Right renal pelvis (tissue), 4 donors: ENCODE measurements around the gene STX5. TPM values are rescaled to one million over a fixed set of nuclear protein-coding genes. Genes with fewer than 3 reads are reported as not detected.
"Not testable (repeated sequence)": the region's sequence is repeated elsewhere in the genome, so short reads cannot be mapped to it uniquely, and the experiment has no call there.

Source experiments
- DNase-seq, 4 donors: peaks; one replicate each; pipeline ENCODE4 v3.0.0-alpha.2; 2013; ENCODE audit warnings: low read depth in 4 of 4, low spot score in 3 of 4, missing footprints in 1 of 4
- polyA plus RNA-seq, 4 donors: library from polyadenylated mRNA; unstranded; fragments of 120-200 nt; gene quantifications; one replicate each; pipeline ENCODE4 v1.2.1, GENCODE V29; 2013; ENCODE audit not compliant: insufficient read length in 4 of 4

STX5 gene
- polyA plus RNA-seq, 4 donors = 53.5 to 60.8 (median 57.8) TPM

DNA sequence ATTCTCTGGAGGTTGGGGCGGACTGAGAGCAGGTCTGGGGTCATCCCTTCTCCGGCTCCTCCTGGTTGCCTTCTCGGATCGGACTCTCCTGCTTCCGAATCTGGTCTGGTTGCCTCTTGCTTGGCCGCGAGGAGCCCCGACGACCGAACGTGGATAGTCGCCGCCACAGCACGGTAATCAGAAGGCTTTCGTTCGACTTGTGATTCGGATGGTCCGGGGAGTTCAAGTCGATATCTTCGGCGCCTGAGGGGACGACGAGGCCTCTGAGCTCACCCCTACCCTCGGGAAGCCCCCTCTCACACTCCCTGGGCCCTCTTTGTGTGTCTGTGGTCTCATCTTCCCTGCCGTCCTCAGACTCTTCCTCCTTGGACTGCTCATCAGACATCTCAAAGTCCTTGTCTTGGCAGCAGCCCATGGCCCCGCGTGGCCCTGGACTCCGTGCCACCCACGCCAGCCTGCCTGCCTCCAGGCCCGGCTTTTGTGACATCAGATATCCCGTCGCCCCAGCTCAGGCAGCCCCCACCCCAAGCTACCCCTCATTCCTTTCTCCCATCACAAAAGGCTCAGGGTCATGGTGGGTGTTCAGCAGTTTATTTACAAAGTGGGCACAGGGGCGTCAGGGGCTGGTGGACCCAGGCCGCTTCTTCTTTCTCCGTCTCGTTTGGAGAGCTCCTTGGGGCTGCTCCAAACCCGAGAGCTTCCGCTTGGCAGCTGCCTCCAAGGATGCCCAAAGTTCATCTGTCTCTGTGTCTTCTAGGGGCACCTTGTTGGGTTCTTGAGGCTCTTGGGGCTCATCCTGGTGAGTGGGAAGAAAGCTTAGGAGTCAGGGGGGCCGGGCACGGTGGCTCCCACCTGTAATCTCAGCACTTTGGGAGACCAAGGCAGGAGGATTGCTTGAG, 734 bp upstream of the STX5 start, which contains the start of gene TEX54:
Gene TEX54 (minus strand): TSS at position 506 of the 899 bp plus-strand sequence.
- DNase-seq = no peak

DNA sequence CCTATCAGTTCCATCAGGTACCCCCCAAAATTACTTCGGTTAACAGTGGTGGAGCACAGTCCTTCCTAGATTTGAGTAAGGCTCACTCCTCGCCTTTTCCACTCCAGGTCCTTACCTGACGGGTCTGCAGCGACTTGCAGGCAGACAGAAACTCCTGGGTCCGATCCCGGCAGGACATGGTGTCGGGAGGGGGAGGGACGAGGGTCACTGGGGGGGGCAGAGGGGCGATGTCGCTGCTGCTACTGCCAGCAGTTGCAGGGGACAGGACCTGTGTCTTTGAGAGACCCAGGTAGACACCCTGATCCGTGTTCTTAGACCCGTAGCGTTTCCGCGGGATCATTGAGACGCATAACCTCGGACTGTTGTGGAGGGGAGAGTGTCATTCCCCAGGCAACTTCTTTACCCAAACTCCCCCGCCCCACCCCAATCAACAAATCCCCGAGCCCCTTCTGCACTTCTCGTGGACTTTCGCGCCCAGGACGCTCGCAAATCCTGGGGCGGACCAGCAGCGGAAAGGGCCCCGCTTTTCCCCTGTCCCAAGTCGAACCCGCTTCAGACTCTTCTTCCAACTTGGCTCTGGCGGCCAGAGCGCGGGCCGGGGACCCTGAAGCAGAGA, 839 bp downstream of the STX5 start:
- DNase-seq = peak in 1 of 4 donors; percentile 48

DNA sequence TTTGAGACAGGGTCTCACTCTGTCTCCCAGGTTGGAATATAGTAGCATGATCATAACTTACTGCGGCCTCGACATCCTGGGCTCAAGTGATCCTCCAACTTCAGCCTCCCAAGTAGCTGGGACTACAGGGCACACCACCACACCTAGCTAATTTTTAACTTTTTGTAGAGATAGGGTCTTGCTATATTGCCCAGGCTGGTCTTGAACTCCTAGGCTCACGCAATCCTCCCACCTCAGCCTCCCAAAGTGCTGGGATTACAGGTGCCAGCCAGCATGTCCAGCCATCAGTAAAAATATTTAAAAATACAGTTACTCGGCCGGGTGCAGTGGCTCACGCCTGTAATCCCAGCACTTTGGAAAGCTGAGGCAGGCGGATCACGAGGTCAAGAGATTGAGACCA, 3.7 kb downstream of the STX5 start:
- DNase-seq = not testable (repeated sequence)

- no peak for DNase-seq
These were observed 8.2 kb downstream of the STX5 start for GRCh38 chr11:62823677-62824076.

DNA sequence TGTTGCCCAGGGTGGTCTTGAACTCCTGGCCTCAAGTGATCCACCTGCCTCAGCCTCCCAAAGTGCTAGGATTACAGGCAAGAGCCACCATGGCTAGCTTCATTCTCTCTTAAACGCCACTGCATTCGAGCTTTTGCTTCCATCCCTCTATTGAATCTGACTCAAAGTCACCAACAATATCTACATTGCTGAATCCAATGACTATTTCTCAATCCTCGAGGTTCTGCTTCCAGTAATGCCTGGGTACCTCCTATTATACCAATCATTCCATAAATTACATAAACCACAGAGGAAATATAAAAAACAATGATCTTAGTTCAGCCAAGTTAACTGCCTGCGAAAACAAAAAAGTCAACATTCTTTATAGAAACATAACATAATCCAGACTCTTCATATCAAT, 14.7 kb downstream of the STX5 start:
- DNase-seq = no peak

DNA sequence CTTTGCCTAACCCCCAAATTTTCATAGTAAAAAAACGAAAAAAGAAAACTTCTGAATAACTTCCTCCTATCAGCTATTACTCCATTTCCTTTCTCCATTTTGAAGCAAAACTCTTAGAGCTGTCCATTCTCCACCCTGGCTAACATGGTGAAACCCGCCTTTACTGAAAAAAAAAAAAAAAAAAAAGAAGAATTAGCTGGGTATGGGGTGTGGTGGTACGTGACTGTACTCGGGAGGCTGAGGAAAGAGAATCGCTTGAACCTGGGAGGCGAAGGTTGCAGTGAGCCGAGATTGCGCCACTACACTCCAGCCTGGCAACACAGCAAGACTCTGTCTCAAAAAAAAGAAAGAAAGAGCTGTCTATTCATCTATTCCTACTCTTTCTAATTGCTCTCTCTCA, 15.3 kb downstream of the STX5 start:
- no peak for DNase-seq

DNA sequence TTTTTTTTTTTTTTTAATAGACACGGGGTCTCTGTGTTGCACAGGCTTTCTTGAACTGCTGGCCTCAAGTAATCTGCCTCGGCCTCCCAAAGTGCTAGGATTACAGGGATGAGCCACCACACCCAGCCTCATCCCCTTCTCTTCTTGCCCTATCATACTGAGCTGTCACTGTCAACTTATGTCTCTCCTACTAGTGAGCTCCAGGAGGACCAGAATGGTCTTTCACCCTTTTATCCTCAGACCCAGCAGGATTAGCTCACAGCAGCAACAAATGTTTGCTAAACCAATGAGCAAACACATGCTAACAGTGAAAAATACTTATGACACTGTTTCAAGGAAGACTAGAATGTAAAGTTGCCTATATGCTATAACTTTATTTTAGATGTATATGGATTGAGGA, 20.2 kb downstream of the STX5 start:
- DNase-seq = no peak

DNA sequence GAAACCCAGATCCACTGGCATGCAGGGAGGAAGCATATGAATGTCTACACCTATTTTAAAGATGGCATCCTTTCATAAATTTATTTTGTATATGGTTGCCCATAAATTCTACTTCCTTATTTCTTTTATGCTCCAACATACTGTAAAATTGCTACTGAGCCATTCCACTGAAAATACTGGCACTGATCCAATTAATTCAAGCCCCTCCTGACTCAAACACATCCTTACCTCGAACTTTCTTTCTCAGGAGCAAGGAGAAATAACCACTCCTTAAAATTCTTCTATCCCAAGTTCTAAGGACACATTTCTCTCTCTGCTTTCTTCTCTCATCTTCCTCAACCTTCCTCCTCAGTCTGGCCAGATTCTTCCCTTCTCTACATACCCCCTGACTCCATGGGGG, 21.1 kb downstream of the STX5 start:
- no peak for DNase-seq

- DNase-seq = no peak
These were observed 25.2 kb downstream of the STX5 start for GRCh38 chr11:62806611-62807121.

GRCh38 chr11:62805961-62806441, 25.9 kb downstream of the STX5 start:
- DNase-seq = no peak

- DNase-seq = peak; percentile 89 to 97 (median 92)
These were observed 26.6 kb downstream of the STX5 start, which contains the start of gene NXF1 for GRCh38 chr11:62805076-62805892. Gene NXF1 (minus strand): TSS chr11:62805440. CDS start chr11:62805356, 84 bp downstream.

DNA sequence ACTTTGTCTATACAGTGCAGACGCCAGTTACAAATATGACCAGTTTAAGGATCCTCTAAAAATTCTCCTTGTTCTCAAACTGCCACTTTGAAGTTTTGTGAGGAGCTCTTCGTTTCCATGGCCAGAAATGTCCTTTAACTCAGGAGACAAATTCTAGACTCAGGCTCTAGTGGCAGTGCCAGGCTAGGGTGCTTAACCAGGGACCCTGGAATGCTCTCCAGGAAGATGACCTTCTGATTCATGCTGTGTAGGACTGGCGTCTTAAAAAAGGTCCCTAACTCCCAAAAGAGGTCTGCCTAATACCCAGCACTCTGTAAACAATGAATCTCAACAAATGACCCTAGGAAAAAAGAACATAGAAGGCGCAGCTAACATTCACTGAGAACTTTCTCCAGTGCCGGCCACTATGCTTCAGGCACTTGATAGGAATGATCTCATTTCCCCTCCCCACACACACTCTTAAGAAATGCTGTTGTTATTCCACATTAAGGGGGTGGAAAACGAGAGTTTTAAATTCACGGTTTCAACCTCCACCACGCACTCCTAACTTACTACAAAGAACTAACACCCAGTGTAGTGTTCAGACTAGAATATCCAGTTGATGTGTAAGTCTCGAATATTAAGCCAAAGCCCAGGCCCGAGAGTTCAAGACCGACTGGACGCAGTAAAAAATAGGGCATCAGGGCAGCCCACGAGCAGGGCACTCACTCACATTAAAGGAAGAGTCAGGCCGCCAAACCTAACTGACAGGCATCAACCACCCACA, 27.4 kb downstream of the STX5 start:
- DNase-seq = peak in 1 of 4 donors; percentile 19

GRCh38 chr11:62801071-62801470, 30.8 kb downstream of the STX5 start:
- no peak for DNase-seq

DNA sequence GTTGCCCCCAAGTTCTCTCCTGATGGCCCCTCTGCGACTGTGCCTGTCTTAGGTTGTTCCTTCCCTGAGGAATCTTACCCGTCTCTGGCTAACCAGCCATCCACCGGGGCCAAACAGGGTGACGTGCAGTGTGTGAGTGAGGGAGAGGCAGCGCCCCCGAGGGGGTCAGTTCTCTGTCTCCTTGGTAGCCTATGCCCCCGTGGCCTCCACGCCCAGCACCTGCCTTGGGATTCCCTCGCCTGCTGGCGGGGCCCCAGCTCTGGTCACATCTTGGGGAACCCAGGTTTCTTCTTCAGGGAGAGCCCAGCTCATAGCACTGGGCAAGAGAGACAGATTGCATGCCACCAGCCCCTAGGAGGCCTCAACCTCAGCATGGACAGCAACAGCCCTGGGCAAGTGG, 32.4 kb downstream of the STX5 start:
- DNase-seq = no peak

GRCh38 chr11:62796281-62796680, 35.6 kb downstream of the STX5 start:
- no peak for DNase-seq

- DNase-seq = no peak
These were observed 37.6 kb downstream of the STX5 start for GRCh38 chr11:62794201-62794775.

DNA sequence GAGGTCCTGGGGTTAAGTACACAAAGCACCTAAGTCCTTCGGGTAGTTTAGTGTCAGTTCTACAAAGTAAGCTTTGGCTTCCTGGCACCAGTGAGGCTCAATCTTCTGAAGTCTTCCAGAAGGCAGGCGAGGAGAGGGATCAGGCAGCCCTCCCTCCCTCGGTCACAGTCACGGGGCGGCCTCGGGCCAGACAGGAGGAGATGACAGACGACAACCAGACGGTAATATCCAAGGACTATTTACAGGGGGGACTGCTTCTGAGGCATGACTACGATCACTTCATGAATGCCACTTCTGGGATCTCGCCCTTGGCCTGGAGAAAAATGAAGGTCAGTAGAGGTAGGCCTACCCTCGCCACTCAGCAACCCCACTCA, 39.7 kb downstream of the STX5 start:
- DNase-seq = no peak

DNA sequence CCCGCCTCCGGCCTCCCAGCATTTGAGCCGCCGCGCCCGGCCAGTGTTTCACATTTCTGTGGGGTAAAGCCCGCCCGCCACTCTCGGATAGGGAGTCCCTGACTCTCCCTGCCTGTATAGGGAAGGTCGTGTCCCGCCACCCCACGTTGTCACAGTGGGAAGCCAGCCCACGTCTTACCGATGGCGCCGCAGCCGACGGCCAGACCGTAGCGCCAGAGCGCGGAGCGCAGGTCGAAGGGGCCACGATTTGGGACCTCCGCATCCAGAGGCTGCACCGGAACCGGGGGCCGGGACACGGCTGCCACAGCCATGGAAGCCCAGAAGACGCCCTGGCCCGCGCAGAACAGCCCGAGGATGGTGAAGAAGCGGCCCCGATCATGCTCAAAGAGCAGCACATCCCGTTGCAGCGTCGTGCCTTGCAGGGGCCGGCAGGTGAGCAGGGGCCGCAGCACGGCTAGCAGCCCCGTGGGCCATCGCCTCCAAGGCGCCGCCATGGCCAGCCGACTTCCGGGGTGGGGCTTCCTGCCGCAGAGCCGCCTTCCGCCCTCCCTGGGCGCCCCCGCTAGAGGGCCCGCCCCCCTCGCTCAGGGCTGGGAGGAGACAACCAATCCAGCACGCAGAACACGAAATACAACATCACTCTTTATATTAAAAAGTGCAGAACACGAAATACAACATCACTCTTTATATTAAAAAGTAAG, 40.2 kb downstream of the STX5 start, which contains the start of gene TMEM223:
Gene TMEM223 (minus strand): TSS at position 506 of the 701 bp plus-strand sequence. CDS start 12 bp downstream, at position 494.
- DNase-seq = peak in 2 of 4 donors; percentile 67 to 70

GRCh38 chr11:62789576-62789975, 42.3 kb downstream of the STX5 start:
- no peak for DNase-seq
